Pons (tissue), 1 donor: Measurements from ENCODE around the gene AHCYL2.
"Not testable (repeated sequence)": the region's sequence is repeated elsewhere in the genome, so short reads cannot be mapped to it uniquely, and the experiment has no call there.

Source experiments
- DNase-seq: peaks from one replicate; pipeline ENCODE4 v3.0.0-alpha.2; 2016; ENCODE audit warnings: low spot score

The AHCYL2 gene

GRCh38 chr7:129244220-129244619, 19.4 kb downstream of the AHCYL2 start:
- DNase-seq, result no peak

GRCh38 chr7:129245533-129245932, 20.7 kb downstream of the AHCYL2 start:
- no peak for DNase-seq

- DNase-seq, result no peak
Measured at GRCh38 chr7:129247087-129247486, 22.3 kb downstream of the AHCYL2 start.

- no peak for DNase-seq
Measured at GRCh38 chr7:129252128-129252527, 27.3 kb downstream of the AHCYL2 start.

GRCh38 chr7:129252603-129253002, 27.8 kb downstream of the AHCYL2 start:
- DNase-seq, result not testable (repeated sequence)

GRCh38 chr7:129255800-129256199, 31.0 kb downstream of the AHCYL2 start:
- no peak for DNase-seq

- no peak for DNase-seq
Measured at GRCh38 chr7:129256221-129256620, 31.4 kb downstream of the AHCYL2 start.

- no peak for DNase-seq
Measured at GRCh38 chr7:129257168-129257567, 32.3 kb downstream of the AHCYL2 start.

GRCh38 chr7:129258649-129259389, 34.0 kb downstream of the AHCYL2 start:
- DNase-seq, result no peak

- no peak for DNase-seq
Measured at GRCh38 chr7:129262324-129262723, 37.5 kb downstream of the AHCYL2 start.

- DNase-seq, result no peak
Measured at GRCh38 chr7:129263168-129263567, 38.3 kb downstream of the AHCYL2 start.

- no peak for DNase-seq
Measured at GRCh38 chr7:129264534-129264933, 39.7 kb downstream of the AHCYL2 start.

- DNase-seq, result no peak
Measured at GRCh38 chr7:129265328-129265727, 40.5 kb downstream of the AHCYL2 start.

GRCh38 chr7:129266181-129266580, 41.4 kb downstream of the AHCYL2 start:
- no peak for DNase-seq

GRCh38 chr7:129270077-129270476, 45.2 kb downstream of the AHCYL2 start:
- DNase-seq, result no peak

GRCh38 chr7:129271500-129272355, 46.9 kb downstream of the AHCYL2 start:
- DNase-seq, result peak; percentile 93

GRCh38 chr7:129273936-129274335, 49.1 kb downstream of the AHCYL2 start:
- DNase-seq, result no peak

- DNase-seq, result no peak
Measured at GRCh38 chr7:129277629-129278028, 52.8 kb downstream of the AHCYL2 start.

GRCh38 chr7:129278688-129279087, 53.9 kb downstream of the AHCYL2 start:
- DNase-seq, result no peak

- DNase-seq, result no peak
Measured at GRCh38 chr7:129279757-129280156, 54.9 kb downstream of the AHCYL2 start.

GRCh38 chr7:129281163-129281562, 56.3 kb downstream of the AHCYL2 start:
- no peak for DNase-seq

GRCh38 chr7:129282865-129283264, 58.0 kb downstream of the AHCYL2 start:
- DNase-seq, result no peak

- DNase-seq, result no peak
Measured at GRCh38 chr7:129283936-129284335, 59.1 kb downstream of the AHCYL2 start.
